Hepatocyte (in vitro differentiated cells): Measurements from ENCODE around the gene MRPL38.

Experiments used
- CTCF ChIP-seq: fragments of 200-600 bp; sonication (generic); IDR thresholded peaks from 2 replicates; pipeline ENCODE4 v1.5.1; 2016; ENCODE audit warnings: antibody characterized with exemption, mild to moderate bottlenecking; ENCODE audit not compliant: poor library complexity
- EZH2 ChIP-seq: fragments of 200-600 bp; sonication (generic); IDR thresholded peaks from 2 replicates; pipeline ENCODE4 v1.6.1; 2016; ENCODE audit warnings: antibody characterized with exemption, mild to moderate bottlenecking, borderline replicate concordance
- EZH2phosphoT487 ChIP-seq: fragments of 200-600 bp; sonication (generic); IDR thresholded peaks from one replicate; pipeline ENCODE4 v1.6.1; 2018; ENCODE audit warnings: antibody characterized with exemption, mild to moderate bottlenecking, low read depth, moderate library complexity; ENCODE audit not compliant: unreplicated experiment, severe bottlenecking

DNA sequence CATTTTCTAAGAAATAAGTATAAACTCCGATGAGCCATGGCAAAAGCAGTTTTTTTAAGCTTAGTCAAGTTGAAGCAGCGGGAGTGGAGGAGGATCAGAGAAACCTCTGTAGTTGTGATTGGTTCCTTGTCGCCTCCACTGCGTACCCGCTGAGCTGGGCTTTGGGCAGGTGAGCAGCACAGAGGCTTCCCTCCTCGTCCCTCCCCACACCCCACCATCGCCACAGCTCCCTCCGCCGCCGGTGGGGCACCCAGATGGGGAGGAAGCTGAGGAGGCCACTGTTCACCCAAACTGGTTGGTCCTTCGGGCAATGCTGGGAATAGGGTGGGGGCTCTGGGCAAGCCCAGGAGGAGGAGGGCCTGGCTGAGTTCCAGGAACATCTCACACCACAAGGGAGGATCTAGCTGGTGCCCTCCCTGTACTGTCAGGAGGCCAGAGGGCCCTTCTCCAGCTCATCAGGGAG lies 5.2 kb upstream of the MRPL38 start:
- TF ChIP-seq EZH2, result no peak
- TF ChIP-seq EZH2phosphoT487, result no peak
- no peak for TF ChIP-seq CTCF
